MV-4-11 (cell line): ENCODE measurements around the gene SLC25A19.
A peak's percentile ranks its signal among the peaks of the same experiment; 100 is the strongest.
"Not testable (repeated sequence)": the region's sequence is repeated elsewhere in the genome, so short reads cannot be mapped to it uniquely, and the experiment has no call there.

ENCODE experiments used
- DNase-seq: peaks from one replicate; lab custom pipeline; 2025; lab: John Stamatoyannopoulos, UW

Gene SLC25A19

GRCh38 chr17:75267411-75268232 lies 21.6 kb downstream of the SLC25A19 start:
- DNase-seq, result peak; percentile 45

GRCh38 chr17:75267153-75267410 lies 22.2 kb downstream of the SLC25A19 start:
- peak; percentile 94 for DNase-seq

- DNase-seq, result no peak
Observed at GRCh38 chr17:75266316-75267152, 22.7 kb downstream of the SLC25A19 start.

- DNase-seq, result no peak
Observed at GRCh38 chr17:75265614-75266315, 23.5 kb downstream of the SLC25A19 start.

- DNase-seq, result peak; percentile 17
Observed at GRCh38 chr17:75263055-75263454, 26.2 kb downstream of the SLC25A19 start.

GRCh38 chr17:75262112-75262606 lies 27.1 kb downstream of the SLC25A19 start:
- no peak for DNase-seq

- DNase-seq, result peak; percentile 86
Observed at GRCh38 chr17:75261336-75262111, 27.7 kb downstream of the SLC25A19 start, which contains the start of the genes GGA3 and MRPS7. Gene GGA3, minus strand, starts transcription at chr17:75261606. Its CDS starts 19 bp downstream, at chr17:75261587. Gene MRPS7, plus strand, starts transcription at chr17:75261879. Its CDS starts 22 bp downstream, at chr17:75261901.

- DNase-seq, result no peak
Observed at GRCh38 chr17:75260641-75261335, 28.4 kb downstream of the SLC25A19 start.

GRCh38 chr17:75257228-75257627 lies 32.0 kb downstream of the SLC25A19 start:
- not testable (repeated sequence) for DNase-seq

GRCh38 chr17:75255954-75256698 lies 33.1 kb downstream of the SLC25A19 start:
- DNase-seq, result not testable (repeated sequence)

GRCh38 chr17:75252039-75252816 lies 37.0 kb downstream of the SLC25A19 start:
- no peak for DNase-seq

GRCh38 chr17:75250009-75250471 lies 39.2 kb downstream of the SLC25A19 start:
- DNase-seq, result peak; percentile 56

- DNase-seq, result no peak
Observed at GRCh38 chr17:75249564-75249963, 39.7 kb downstream of the SLC25A19 start.

GRCh38 chr17:75246404-75246803 lies 42.8 kb downstream of the SLC25A19 start:
- DNase-seq, result no peak

GRCh38 chr17:75245011-75245410 lies 44.2 kb downstream of the SLC25A19 start:
- DNase-seq, result no peak

GRCh38 chr17:75244133-75244866 lies 44.9 kb downstream of the SLC25A19 start:
- DNase-seq, result peak; percentile 78

GRCh38 chr17:75242461-75243042 lies 46.7 kb downstream of the SLC25A19 start:
- DNase-seq, result no peak

- no peak for DNase-seq
Observed at GRCh38 chr17:75241996-75242460, 47.2 kb downstream of the SLC25A19 start.
